Measurements from ENCODE around the gene BCAS3.

Gene BCAS3

GRCh38 chr17:61312406-61313295 lies 635.0 kb downstream of the BCAS3 start:
- no peaks in the 10 kb centered on the region for H3F3A ChIP-seq (ENCODE audit: control insufficient read depth, insufficient read depth)
- H3K79me2 ChIP-seq (ENCODE audit: control insufficient read depth, low read length), result no peaks in the 10 kb centered on the region
- no peak overlapping the region for H3K4me3 ChIP-seq (ENCODE audit: low read length)
- no peaks in the 10 kb centered on the region for H3K27me3 ChIP-seq (ENCODE audit: control insufficient read depth, low read length)
- H3K9me3 ChIP-seq (ENCODE audit: control insufficient read depth, insufficient read depth, low read length), result no peaks in the 10 kb centered on the region
- H3K9me2 ChIP-seq (replicated peaks; ENCODE audit: control insufficient read depth, low read length), result no peaks in the 10 kb centered on the region
- H3K4me2 ChIP-seq (ENCODE audit: low read length), result no peak overlapping the region
- H3K4me1 ChIP-seq (ENCODE audit: control insufficient read depth, low read length), result no peaks in the 10 kb centered on the region
- no peak overlapping the region for H3K27ac ChIP-seq (ENCODE audit: low read depth, low read length)
- TF ChIP-seq, protein P1, sequence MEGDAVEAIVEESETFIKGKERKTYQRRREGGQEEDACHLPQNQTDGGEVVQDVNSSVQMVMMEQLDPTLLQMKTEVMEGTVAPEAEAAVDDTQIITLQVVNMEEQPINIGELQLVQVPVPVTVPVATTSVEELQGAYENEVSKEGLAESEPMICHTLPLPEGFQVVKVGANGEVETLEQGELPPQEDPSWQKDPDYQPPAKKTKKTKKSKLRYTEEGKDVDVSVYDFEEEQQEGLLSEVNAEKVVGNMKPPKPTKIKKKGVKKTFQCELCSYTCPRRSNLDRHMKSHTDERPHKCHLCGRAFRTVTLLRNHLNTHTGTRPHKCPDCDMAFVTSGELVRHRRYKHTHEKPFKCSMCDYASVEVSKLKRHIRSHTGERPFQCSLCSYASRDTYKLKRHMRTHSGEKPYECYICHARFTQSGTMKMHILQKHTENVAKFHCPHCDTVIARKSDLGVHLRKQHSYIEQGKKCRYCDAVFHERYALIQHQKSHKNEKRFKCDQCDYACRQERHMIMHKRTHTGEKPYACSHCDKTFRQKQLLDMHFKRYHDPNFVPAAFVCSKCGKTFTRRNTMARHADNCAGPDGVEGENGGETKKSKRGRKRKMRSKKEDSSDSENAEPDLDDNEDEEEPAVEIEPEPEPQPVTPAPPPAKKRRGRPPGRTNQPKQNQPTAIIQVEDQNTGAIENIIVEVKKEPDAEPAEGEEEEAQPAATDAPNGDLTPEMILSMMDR (IDR thresholded peaks at IDR 0.05; ENCODE audit: low read depth, low read length, poor library complexity, severe bottlenecking), result no peak
- no peak for TF ChIP-seq EZH2phosphoT487 (IDR thresholded peaks at IDR 0.05; ENCODE audit: borderline replicate concordance, low read length)
- no peaks in the 10 kb centered on the region for H3K36me3 ChIP-seq (ENCODE audit: control insufficient read depth, low read length)
- no peaks in the 10 kb centered on the region for H4K20me1 ChIP-seq (ENCODE audit: control insufficient read depth, insufficient read depth, low read depth, low read length)

- Histone ChIP-seq H3K9me3 (ENCODE audit: control insufficient read depth, insufficient read depth, low read length) (no peaks in the 10 kb centered on the region), H3K36me3 (ENCODE audit: control insufficient read depth, low read length) (no peaks in the 10 kb centered on the region), H3K27ac (ENCODE audit: low read depth, low read length) (no peak overlapping the region), H3K4me1 (ENCODE audit: control insufficient read depth, low read length) (no peaks in the 10 kb centered on the region), H4K20me1 (ENCODE audit: control insufficient read depth, insufficient read depth, low read depth, low read length) (no peaks in the 10 kb centered on the region), H3K79me2 (ENCODE audit: control insufficient read depth, low read length) (no peaks in the 10 kb centered on the region), H3K9me2 (replicated peaks; ENCODE audit: control insufficient read depth, low read length) (no peaks in the 10 kb centered on the region), H3K27me3 (ENCODE audit: control insufficient read depth, low read length) (no peaks in the 10 kb centered on the region), H3F3A (ENCODE audit: control insufficient read depth, insufficient read depth) (no peaks in the 10 kb centered on the region), H3K4me2 (ENCODE audit: low read length) (no peak overlapping the region), H3K4me3 (ENCODE audit: low read length) (no peak overlapping the region)
- TF ChIP-seq, protein P1 (IDR thresholded peaks at IDR 0.05; ENCODE audit: low read depth, low read length, poor library complexity, severe bottlenecking), result no peak
- no peak for TF ChIP-seq EZH2phosphoT487 (IDR thresholded peaks at IDR 0.05; ENCODE audit: borderline replicate concordance, low read length)
Observed at GRCh38 chr17:61313461-61314326, 636.0 kb downstream of the BCAS3 start.

- H3F3A ChIP-seq (ENCODE audit: control insufficient read depth, insufficient read depth), result no peaks in the 10 kb centered on the region
- no peaks in the 10 kb centered on the region for H3K79me2 ChIP-seq (ENCODE audit: control insufficient read depth, low read length)
- TF ChIP-seq, protein P1 (IDR thresholded peaks at IDR 0.05; ENCODE audit: low read depth, low read length, poor library complexity, severe bottlenecking), result no peak
- TF ChIP-seq EZH2phosphoT487 (IDR thresholded peaks at IDR 0.05; ENCODE audit: borderline replicate concordance, low read length), result no peak
- H3K27me3 ChIP-seq (ENCODE audit: control insufficient read depth, low read length), result no peaks in the 10 kb centered on the region
- no peaks in the 10 kb centered on the region for H3K36me3 ChIP-seq (ENCODE audit: control insufficient read depth, low read length)
- no peaks in the 10 kb centered on the region for H4K20me1 ChIP-seq (ENCODE audit: control insufficient read depth, insufficient read depth, low read depth, low read length)
- no peaks in the 10 kb centered on the region for H3K9me3 ChIP-seq (ENCODE audit: control insufficient read depth, insufficient read depth, low read length)
- H3K27ac ChIP-seq (ENCODE audit: low read depth, low read length), result no peak overlapping the region
- H3K9me2 ChIP-seq (replicated peaks; ENCODE audit: control insufficient read depth, low read length), result no peaks in the 10 kb centered on the region
- H3K4me3 ChIP-seq (ENCODE audit: low read length), result no peak overlapping the region
- H3K4me2 ChIP-seq (ENCODE audit: low read length), result no peak overlapping the region
- H3K4me1 ChIP-seq (ENCODE audit: control insufficient read depth, low read length), result no peaks in the 10 kb centered on the region
Observed at GRCh38 chr17:61314368-61315078, 636.9 kb downstream of the BCAS3 start.

Data from DOHH2 (cell line).